DOHH2 (cell line): Measurements from ENCODE around the gene CCBE1.

Experiments
- CTCF ChIP-seq: fragments of 200-600 bp; sonication (generic); IDR thresholded peaks from one replicate; pipeline ENCODE4 v1.5.1; 2014; ENCODE audit warnings: antibody characterized with exemption, mild to moderate bottlenecking, low read depth, low read length; ENCODE audit not compliant: poor library complexity, severe bottlenecking
- EZH2phosphoT487 ChIP-seq: fragments of 200-600 bp; sonication (generic); IDR thresholded peaks from 2 replicates; pipeline ENCODE4 v1.6.1; 2017; ENCODE audit warnings: borderline replicate concordance, mild to moderate bottlenecking, antibody characterized with exemption, low read length, moderate library complexity, mixed read lengths

GRCh38 chr18:59505356-59505755, 191.9 kb downstream of the CCBE1 start:
- TF ChIP-seq CTCF (no peak), EZH2phosphoT487 (no peak)
